ENCODE results near the gene VAV2.
"Not testable (repeated sequence)": the region's sequence is repeated elsewhere in the genome, so short reads cannot be mapped to it uniquely, and the experiment has no call there.

VAV2 gene

GRCh38 chr9:133996531-133997520 lies 4.7 kb upstream of the VAV2 start:
- DNase-seq = no peak

- DNase-seq = peak in 1 of 2 experiments; percentile 1
Measured at GRCh38 chr9:133995012-133995896, 3.1 kb upstream of the VAV2 start.

GRCh38 chr9:133994353-133995011 lies 2.4 kb upstream of the VAV2 start:
- peak; percentile 16 to 45 for DNase-seq

- DNase-seq = no peak
Measured at GRCh38 chr9:133993635-133994253, 1.6 kb upstream of the VAV2 start.

GRCh38 chr9:133992780-133993634 lies 883 bp upstream of the VAV2 start:
- peak; percentile 3 to 30 for DNase-seq

GRCh38 chr9:133991214-133991921 lies 756 bp downstream of the VAV2 start:
- no peak for DNase-seq

- DNase-seq = no peak
Measured at GRCh38 chr9:133990366-133991213, 1.5 kb downstream of the VAV2 start.

- no peak for DNase-seq
Measured at GRCh38 chr9:133989625-133990365, 2.3 kb downstream of the VAV2 start.

GRCh38 chr9:133988771-133989170 lies 3.4 kb downstream of the VAV2 start:
- not testable (repeated sequence) for DNase-seq

- DNase-seq = no peak
Measured at GRCh38 chr9:133987946-133988665, 4.0 kb downstream of the VAV2 start.

GRCh38 chr9:133987446-133987788 lies 4.7 kb downstream of the VAV2 start:
- no peak for DNase-seq

- DNase-seq = no peak
Measured at GRCh38 chr9:133986774-133987445, 5.2 kb downstream of the VAV2 start.

- no peak for DNase-seq
Measured at GRCh38 chr9:133986061-133986460, 6.1 kb downstream of the VAV2 start.

GRCh38 chr9:133982971-133983720 lies 9.0 kb downstream of the VAV2 start:
- no peak for DNase-seq

- no peak for DNase-seq
Measured at GRCh38 chr9:133981958-133982681, 10.0 kb downstream of the VAV2 start.

GRCh38 chr9:133981589-133981957 lies 10.6 kb downstream of the VAV2 start:
- DNase-seq = no peak
